ENCODE data around the gene BRWD1.

BRWD1 gene

DNA sequence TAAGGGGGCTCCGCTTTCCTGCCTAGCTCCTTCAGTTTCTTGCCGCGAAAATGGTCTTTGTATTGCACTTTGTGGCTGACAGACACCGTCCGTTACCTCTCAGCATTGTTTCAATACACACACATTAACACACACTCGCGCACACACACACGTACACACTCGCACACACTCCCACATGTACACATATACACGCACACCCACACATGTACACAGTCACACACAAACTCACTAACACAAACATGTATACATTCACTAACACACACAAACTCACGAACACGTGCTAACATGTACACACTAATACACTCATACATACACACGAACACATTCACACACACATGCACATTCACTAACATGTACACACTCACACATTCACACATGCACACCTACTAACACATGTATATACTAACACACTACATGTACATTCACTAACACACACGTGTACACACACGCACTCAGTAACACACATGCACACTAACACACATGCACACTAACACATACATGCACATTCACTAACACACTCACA, 179.1 kb downstream of the BRWD1 start:
- DNase-seq (ENCODE audit: low read depth in 2 of 2): no peak

Data from stimulated activated CD8-positive, alpha-beta memory T cell treated with anti-CD3 and anti-CD28 coated beads, Interleukin-2, amount 100 ng/mL, for 48 hours (primary cell).